Cerebellar nuclear complex (tissue), 1 donor: ENCODE measurements around the gene NIPBL.
"Not testable (repeated sequence)": the region's sequence is repeated elsewhere in the genome, so short reads cannot be mapped to it uniquely, and the experiment has no call there.

Source experiments
- DNase-seq, 2 experiments: peaks; one replicate each; lab custom pipeline; 2025; lab: John Stamatoyannopoulos, UW

Gene NIPBL

DNA sequence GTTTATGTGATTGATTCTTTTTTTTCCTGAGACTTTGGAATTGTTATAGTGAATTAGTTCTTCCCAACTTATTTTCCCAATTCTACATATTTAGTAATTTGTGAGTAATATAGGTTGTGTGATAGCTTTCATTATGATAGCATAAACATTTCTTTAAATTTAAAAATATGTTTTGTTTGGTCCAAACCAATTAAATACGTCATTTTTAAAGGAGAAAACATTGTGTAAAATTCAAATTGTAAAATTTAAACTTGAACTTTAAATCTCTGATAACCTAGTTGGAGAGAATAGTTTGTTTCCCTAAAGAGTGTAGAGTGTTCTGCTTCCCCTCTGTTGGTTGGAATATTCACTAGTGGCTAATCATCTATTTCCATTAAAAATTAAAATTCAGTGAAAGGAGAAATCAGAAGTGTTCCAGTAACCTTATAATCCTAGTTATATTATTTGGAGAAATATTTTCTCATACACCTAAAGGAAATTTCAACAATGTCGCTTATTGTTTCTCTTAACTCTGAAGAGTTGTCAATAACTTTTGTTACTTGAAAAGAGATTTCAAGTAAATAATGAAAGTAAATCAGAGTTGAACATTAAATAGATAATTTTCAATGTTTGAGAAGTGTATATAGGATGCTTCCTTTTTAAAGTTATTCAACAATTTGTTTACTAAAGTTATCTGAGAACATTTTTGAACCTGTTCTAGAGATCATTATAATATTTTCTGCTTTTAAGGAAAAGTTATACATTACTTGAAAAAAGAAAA lies 2.9 kb downstream of the NIPBL start:
- DNase-seq: no peak

DNA sequence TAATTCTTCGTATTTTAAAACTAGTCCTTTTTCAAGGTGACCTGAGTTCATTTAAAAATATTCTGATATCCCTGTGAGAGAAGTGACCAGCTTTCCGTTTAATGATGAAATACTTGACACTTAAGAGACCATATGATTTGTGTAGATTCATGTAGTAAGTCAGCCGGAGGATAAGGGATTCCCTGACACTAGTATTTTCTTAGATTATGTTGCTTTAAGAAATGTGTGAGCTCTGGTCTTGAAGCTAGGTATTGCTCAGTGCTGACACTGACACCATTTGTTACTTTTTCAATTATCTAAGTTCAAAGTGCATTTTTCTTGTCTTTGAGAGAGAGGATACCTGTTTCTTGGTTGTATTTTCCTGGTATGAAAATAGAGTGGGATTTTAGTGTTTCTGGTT lies 4.2 kb downstream of the NIPBL start:
- no peak for DNase-seq

DNA sequence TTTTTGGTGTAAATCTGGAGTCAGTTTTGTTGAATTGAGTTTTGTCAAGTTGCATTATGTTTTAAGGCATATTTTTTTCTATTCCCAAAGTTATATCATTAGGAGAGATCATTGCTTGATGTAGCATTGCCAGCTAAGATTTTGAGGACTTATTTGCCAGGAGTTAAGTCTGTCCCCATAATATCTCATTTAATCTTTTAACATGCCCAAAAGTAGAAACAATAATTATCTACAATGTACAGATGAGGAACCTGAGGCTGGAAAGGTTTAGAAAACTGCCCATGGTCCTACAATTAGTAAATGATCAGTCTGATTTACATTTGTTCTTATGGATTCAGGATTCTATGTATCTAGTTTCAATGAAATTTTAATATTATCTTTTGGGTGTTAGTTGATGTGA lies 4.7 kb downstream of the NIPBL start:
- no peak for DNase-seq

DNA sequence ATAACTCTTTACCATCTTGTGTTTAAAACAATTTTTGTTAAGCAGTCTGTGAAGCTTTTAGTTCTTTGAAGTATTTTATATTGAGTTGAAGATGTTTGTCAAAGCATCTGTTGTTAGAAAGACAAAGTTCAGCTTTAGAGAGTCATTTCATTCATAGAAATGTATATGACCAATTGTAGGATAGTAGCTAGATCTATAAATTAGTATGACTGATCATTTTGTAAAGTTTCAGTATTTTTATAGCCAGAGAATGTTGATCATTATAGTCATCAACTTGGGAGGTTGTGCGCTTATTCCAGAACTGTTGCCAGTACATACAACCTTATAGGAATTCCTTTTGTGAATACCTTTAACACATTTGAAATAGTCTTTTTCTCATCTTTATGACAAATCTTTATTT lies 5.2 kb downstream of the NIPBL start:
- no peak for DNase-seq

DNA sequence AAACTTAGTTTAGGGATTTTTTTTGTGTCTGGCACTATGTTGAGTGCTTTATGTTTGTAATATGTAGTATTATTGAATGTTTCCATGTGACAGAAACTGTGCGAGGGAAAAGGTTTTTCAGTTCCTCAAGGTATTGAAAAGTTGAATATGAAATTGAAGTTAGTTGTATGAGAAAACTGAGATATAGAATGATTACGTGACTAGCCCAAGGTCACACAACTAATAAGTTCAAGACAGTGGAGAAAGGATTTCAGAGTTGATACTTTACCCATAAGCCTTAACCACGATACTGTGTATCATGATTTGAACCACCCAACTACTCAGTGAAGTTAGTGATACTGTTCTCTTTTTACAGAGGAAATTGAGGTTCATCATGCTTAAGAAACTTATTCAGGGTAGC lies 5.7 kb downstream of the NIPBL start:
- DNase-seq: no peak

DNA sequence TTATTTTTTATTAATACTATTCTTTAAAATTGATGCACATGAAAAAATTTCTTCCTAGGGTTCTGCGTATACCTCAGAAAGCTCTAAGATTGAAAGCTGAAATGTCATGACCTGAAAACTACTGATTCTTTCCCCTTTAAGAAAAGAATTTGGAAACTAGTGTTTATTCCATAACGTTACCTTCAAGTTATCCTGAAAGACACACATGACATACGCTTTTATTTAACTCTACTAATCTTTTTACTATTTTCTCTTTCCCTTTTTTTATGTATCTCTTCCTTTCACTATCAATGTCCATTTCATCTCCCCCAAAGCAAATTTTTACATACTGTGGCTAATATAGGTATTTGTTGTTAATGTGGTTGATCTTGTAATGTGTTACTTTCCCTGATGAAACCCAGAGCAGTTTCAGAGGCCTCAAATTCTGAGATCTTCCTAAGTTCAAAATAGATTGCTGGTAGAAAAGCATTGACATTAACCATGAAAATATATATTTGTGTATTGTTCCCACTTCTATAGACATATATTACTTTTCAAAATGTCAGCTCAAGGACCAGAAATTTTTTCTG lies 7.4 kb downstream of the NIPBL start:
- no peak for DNase-seq

DNA sequence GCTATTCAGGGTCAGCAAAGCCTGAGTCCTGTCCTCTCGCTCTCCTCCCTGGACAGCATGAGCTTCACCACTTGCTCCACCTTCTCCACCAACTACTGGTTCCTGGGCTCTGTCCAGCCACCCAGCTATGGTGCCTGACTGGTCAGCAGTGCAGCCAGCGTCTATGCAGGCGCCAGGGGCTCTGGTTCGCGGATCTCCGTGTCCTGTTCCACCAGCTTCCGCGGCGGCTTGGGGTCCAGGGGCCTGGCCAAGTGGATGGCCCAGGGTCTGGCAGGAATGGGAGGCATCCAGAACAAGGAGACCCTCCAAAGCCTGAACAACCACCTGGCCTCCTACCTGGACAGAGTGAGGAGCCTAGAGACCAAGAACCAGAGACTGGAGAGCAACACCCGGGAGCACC lies 8.6 kb downstream of the NIPBL start:
- DNase-seq: no peak

DNA sequence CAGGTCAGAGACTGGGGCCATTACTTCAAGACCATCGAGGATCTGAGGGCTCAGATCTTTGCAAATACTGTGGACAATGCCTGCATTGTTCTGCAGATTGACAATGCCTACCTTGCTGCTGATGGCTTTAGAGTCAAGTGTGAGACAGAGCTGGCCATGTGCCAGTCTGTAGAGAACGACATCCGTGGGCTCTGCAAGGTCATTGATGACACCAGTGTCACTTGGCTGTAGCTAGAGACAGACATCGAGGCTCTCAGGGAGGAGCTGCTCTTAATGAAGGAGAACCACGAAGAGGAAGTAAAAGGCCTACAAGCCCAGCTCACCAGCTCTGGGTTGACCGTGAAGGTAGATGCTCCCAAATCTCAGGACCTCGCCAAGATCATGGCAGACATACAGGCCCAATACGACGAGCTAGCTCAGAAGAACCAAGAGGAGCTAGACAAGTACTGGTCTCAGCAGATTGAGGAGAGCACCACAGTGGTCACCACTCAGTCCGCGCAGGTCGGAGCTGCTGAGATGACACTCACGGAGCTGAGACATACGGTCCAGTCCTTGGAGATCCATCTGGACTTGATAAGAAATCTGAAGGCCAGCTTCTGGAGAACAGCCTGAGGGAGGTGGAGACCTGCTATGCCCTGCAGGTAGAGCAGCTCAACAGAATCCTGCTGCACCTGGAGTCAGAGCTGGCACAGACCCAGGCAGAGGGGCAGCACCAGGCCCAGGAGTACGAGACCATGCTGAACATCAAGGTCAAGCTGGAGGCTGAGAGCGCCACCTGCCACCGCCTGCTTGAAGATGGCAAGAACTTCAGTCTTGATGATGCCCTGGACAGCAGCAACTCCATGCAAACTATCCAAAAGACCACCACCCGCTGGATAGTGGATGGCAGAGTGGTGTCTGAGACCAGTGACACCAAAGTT lies 9.3 kb downstream of the NIPBL start:
- DNase-seq: no peak

DNA sequence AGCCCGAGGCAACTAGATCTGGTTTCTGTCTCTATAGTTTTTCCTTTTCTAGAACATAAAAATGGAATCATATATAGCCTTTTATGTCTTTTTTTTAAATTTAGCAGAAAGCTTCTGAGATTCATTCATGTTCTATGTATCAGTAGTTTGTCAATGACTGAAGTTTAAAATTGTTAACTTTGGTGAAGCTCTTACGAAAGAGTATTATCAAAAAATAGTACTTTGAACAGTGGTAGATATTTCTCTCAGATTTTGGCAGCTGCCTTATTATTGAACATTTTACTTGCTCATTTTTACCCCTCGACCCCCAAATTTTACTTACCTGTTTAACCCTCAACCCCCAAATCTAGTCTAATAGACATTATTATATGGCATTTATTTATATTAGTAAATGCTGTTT lies 10.2 kb downstream of the NIPBL start:
- DNase-seq: no peak

DNA sequence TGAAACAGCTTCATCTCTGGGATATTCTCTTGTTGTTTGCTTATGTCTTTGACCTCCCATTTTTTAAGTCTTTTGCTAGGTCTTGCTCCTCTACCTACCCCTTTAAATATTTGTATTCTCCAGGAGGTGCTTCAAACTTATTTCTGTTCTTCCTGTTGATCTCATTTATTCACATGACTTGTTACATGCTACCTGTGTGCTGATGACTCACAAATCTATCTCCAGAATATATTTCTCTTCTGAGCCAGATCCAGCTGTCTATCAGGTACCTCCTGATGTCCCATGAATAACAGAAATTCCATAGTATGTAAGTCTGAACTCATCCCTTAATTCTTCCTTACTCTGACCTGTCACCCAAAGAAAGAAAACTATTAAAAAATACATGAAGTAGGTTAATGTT lies 11.0 kb downstream of the NIPBL start:
- DNase-seq: no peak

DNA sequence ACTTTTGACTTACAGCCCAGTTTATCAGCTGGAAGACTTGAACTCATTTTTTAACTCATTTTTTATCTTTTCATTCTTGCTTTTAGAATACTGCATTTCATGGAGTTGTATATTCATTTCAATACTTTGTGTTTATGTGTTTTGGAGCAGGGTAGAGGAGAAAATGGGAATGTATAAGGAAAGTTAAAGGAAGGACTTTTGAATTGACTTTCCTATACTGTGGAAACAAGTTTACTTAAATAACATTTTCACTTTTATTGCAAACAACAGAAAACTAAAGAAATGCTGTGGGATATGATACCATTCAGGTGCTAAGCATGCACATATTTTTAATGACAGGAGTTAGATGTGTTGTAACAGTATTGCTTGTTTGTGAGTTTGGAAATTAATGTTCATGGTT lies 11.7 kb downstream of the NIPBL start:
- DNase-seq: no peak

DNA sequence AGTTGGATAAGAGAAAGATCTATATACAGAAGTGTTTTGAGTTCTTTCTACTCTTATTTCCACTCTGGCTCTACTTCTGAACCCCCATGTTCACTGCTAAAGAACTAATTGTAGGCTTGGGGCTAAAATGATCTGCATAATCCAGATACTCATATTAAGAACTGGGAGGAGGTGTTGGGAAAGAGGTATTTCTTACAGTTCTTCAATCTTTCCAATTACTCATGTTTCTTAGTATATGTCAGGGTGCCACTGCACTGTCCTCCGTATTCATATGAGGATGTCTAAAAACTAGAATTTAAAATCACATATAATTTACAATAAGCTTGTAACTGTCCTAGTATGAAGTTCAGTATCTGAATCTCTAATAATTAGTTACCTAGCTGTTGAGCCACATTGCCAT lies 12.7 kb downstream of the NIPBL start:
- no peak for DNase-seq

DNA sequence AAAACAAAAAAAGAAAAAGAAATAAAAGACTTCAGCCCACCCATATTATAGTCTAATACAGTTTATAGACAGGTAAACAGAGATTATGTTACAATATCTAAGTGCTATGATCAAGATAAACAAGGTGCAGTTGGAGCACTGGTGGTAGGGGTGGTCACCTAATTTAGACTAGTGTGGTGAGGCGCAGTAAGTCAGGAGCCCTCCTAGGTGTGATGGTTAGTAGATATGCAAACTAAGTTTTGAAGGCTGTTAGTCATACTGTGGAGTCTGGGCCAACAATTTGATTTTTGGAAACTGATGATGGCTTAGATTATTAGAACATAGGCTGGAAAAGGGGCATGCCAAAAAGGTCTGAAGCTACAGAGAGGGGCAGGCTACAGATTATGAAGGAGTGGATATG lies 14.7 kb downstream of the NIPBL start:
- DNase-seq: no peak

DNA sequence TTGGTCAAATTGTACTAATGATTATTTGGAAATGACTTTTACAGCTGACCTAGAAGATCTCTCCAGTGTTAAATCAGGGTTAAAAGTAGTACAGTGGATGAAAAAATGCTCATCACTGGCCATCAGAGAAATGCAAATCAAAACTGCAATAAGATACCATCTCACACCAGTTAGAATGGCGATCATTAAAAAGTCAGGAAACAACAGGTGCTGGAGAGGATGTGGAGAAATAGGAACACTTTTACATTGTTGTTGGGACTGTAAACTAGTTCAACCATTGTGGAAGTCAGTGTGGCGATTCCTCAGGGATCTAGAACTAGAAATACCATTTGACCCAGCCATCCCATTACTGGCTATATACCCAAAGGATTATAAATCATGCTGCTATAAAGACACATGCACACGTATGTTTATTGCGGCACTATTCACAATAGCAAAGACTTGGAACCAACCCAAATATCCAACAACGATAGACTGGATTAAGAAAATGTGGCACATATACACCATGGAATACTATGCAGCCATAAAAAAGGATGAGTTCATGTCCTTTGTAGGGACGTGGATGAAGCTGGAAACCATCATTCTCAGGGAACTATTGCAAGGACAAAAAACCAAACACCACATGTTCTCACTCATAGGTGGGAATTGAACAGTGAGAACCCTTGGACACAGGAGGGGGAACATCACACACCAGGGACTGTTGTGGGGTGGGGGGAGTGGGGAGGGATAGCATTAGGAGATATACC lies 15.7 kb downstream of the NIPBL start:
- not testable (repeated sequence) for DNase-seq

DNA sequence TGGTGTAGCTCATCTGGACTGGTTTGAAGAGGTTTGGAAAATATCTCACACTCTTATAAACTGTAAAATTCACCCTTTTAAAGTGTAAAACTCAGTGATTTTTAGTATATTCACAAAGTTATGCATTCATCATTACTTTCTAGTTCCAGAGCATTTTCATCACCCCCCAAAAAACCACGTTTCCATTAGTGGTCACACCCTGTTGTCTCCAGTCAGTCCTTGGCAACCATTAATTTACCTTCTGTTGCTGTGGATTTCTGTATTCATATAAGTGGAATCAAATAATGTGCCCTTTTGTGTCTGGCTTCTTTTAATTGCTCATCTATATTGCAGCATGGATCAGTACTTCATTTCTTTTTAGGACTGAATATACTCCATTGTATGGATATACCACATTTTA lies 18.4 kb downstream of the NIPBL start:
- DNase-seq: no peak

DNA sequence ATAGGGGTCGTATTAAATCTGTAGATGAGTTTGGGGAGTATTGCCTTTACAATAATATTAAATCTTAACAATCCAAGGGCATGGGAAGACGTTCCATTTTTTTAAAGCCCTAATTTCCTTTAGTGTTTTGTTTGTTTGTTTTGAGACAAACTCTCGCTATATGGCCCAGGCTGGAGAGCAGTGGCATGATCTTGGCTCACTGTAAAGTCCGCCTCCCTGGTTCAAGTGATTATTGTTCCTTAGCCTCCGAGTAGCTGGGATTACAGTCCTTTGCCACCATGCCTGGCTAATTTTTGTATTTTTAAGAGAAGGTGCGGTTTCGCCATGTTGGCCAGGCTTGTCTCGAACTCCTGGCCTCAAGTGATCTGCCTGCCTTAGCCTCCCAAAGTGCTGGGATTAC lies 19.9 kb downstream of the NIPBL start:
- no peak for DNase-seq

DNA sequence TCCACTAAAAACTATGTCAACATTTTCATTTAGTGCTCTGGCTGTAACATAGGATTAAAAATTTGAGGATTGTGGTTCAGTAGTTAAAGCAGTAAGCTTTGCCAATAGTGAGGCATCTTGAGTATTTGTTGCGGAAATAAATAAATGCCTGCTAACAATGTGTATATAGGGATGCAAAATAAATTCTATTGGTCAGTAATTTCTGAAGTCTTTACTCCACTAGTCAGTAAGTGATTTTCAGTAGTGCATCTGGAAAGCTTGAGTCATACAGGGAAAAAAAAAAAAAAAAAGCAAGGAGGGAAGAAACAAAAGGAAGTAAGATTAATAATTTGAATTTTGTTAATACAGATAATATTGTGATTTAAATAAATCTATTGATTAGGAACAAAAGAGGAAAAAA lies 21.0 kb downstream of the NIPBL start:
- no peak for DNase-seq

DNA sequence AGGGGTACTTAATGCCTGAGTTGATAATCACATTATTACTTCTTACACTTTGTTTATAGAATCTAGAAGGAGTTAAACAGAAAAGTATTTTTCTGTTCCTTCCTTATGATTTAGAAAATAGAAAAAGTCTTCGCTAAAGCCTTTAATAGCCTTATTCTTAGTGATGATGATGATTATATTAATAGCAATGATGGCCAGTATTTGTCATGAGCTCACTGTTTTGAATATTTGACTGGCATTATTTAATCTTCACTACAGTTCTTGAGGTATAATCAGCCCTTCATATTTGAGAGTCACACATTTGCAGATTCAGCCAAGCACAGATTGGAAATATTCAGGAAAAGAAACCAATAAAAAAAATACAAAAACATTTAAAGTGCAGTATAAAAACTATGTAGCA lies 23.3 kb downstream of the NIPBL start:
- no peak for DNase-seq

DNA sequence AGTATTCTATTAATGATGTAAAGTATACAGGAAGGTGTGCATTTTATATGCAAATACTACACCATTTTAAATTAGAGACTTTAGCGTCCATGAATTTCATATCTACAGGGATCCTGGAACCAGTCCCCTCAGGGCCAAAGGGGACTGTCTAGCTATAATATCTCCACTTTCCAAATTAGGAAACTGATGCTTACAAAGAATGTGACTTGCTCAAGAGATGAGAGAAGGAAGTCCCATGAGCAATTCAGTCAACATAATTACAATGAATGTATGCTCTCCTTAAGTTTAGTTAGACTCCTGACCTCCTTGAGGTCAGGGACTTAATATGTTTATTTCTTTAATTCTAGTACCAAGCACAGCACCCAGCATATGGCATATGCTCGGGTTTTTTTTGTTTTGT lies 23.7 kb downstream of the NIPBL start:
- no peak for DNase-seq

DNA sequence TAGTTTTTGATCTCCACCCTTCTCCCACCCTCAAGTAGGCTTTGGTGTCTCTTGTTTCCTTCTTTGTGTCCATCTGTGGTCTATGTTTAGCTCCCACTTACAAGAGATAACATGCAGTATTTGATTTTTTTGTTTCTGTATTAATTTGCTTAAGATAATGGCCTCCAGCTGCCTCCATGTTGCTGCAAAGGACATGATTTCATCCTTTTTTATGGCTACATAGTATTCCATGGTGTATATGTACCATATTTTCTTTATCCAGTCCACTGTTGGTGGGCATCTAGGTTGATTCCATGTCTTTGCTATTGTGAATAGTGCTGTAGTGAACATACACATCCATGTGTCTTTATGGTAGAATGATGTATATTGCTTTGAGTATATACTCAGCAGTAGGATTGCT lies 24.5 kb downstream of the NIPBL start:
- not testable (repeated sequence) for DNase-seq

DNA sequence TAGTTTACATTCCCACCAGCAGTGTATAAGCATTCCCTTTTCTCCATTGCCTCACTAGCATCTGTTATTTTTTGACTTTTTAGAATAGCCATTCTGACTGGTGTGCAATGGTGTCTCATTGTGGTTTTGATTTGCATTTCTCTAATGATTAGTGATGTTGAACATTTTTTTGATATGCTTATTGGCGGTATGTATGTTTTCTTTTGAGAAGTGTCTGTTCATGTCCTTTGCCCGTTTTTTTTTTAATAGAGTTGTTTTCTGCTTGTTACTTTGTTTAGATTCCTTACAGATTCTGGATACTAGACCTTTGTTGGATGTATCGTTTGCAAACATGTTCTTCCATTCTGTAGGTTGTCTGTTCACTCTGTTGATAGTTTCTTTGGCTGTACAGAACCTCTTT lies 25.3 kb downstream of the NIPBL start:
- no peak for DNase-seq

DNA sequence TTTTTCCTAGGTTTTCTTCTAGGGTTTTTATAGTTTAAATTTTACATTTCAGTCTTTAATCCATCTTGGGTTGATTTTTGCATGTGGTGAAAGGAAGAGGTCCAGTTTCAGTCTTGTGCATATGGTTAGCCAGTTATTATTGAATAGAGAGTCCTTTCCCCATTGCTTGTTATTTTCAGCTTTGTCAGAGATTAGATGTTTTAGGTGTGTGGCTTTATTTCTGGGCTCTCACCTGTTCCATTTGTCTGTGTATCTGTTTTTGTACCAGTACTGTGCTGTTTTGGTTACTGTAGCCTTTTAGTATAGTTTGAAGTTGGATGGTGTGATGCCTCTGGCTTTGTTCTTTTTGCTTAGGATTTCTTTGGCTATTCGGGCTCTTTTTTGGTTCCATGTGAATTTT lies 25.8 kb downstream of the NIPBL start:
- DNase-seq: no peak
